GM19099 (cell line): ENCODE measurements around the gene MALRD1.

Experiments used
- POLR2A ChIP-seq: IDR thresholded peaks from 3 replicates; pipeline ENCODE4 v1.6.1; 2011; ENCODE audit warnings: low read depth; ENCODE audit not compliant: insufficient read length; ENCODE audit errors: extremely low read depth

Gene MALRD1

GRCh38 chr10:19638182-19638895, 589.7 kb downstream of the MALRD1 start:
- no peak for TF ChIP-seq POLR2A

DNA sequence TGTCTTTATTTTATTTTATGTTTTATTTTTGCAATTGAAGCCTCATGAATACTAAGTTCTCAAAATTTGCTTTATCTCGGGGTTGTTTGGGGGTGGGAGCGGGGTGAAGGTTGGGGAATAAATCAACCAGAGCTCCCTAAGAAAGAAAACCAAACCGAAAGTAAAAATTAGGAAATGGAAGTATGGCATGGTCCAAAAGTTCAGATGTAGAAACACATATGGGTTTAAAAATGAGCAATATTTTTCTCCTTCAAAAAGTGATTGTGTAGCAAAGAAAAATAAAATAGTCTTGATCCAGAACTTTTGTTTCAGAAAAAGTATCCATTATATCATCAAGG, 590.3 kb downstream of the MALRD1 start:
- no peak for TF ChIP-seq POLR2A

DNA sequence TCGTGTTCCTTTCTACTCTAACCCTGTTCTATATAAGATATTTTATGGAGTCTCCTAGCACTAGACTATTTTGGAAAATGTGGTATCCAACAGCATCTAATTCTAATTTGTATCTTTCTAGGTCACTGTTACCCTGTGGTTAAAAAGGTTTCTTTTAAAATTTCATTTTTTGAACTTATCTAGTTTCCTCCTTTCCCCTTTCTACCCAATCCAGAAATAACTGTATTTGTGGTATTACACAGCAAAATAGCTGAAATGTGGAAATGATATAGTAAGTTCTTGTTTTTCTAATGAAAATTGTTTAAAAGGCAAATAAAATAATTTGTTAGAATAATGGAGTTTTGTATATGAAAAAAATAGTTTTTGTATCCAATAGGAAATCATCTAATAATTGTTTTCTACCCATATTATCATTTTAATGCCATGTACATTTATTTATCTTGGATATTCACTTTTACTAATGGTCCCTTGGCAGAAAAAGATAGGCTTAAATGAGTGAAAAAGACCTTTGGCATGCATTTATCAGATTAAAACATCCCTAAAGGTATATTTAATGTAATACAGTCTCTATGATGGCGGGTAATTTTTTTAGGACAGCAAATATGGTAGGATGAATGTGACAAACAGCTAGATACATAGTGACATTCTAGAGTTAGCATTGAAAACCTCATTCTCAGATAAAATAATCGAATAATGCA, 592.1 kb downstream of the MALRD1 start:
- TF ChIP-seq POLR2A, result no peak

DNA sequence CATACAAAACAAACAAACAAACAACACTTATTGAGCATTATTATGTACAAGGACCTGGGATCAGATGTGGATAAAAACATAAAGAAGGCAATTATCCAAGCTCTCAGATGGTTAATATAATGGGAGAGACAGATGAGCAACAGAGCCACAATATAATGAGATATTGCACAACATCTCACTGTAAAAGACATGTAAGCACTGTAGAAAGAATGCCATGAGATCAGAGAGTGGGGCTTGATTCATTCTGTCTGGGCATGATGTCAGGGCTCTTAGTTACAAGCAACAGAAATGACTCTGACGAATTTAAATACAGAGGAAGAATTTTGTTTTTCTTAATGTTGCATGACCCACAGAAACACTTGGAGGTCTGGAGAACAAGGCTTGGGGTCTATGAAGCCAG, 602.9 kb downstream of the MALRD1 start:
- no peak for TF ChIP-seq POLR2A

- no peak for TF ChIP-seq POLR2A
These were observed 604.1 kb downstream of the MALRD1 start for GRCh38 chr10:19652750-19653149.

GRCh38 chr10:19653931-19654330, 605.3 kb downstream of the MALRD1 start:
- no peak for TF ChIP-seq POLR2A

DNA sequence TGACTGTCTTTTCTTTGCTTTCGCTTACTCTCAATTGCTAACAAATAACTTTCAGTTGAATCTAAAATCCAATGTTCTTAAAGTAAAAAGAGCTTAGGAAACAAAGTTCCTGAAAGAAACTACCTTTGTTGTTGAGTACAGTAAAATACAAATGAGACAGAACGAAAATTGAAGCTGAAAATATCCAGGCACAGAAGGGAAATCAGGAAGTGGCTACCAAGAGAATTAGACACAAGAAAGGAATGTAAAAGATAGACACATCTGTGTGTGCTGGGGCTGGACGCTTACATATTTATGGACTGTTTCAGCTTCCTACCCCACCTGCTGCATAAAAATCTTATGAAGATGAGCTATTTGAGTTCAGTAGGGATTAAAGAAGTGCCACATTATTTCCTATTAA, 606.0 kb downstream of the MALRD1 start:
- TF ChIP-seq POLR2A, result no peak

DNA sequence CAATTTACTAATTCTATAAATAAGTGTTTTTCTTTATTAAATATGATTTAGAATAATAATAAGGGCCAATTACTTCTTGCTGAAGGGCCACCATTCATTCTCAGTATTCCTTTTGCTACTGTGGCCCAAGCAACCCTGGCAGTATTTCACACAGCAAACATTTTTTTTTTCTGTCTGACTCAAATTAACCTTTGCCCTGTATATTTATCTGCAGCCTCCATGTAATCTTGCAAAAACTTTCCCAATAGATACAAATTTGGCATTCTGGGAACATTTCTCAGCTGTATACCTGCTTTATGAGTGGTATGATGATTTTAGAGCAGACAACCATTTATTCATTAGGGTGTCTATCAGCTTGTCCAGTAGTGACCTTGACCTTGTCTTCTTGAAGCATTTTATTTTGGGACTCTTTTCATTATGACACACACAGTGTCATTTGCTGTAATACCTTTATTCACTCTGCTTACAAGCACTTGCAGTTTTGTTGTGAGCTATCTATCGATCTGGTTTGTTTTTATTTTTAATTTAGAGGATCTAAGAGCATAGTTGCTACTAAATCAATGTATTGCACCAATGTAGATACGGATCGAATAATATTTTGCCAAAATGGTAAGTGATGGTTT, 607.9 kb downstream of the MALRD1 start:
- TF ChIP-seq POLR2A, result no peak

DNA sequence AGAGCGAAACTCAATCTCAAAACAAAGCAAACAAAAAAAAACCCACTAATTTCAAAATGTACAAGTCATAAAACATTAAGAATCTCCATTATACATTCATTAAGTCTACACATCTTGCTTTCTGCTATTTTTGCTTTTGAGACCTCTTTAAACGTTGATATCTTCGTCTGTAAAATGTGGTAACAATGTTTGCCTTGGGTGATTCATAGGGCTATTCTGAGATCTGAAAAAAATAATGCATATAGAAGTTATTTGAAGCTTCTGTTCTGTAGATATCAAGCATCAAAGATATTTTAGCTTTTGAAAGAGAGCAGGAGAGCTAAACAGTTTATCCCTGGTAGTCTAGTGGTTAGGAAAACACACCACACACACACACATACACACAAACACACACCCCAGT, 609.5 kb downstream of the MALRD1 start:
- TF ChIP-seq POLR2A, result no peak

DNA sequence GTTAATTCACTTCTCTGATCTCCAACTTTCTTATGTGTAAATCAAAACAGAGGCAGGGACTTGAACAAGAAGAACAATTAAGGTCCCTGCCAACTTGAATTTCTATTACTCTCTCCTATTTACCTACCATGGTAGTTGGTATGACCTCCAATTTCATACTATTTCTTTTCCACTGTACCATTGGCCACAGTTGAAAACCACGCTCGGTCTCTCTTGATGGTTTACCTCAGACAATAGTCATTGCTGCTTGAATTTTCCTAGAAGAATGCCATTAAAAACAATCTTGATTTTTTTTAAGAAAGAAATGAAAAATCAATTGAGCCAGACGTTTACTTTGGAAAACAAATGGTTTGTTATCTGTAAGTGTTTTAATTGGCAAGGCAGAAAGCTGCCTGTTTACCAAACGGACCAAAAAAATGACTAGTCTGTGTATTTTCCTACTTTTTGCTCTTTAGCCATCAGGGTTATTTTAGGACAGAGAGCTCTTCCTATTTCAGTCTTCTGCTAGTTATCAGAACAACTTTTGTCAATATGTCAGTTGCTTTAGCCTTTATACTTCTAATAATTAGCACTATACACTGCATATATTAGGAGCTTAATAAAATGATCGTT, 610.1 kb downstream of the MALRD1 start:
- no peak for TF ChIP-seq POLR2A

DNA sequence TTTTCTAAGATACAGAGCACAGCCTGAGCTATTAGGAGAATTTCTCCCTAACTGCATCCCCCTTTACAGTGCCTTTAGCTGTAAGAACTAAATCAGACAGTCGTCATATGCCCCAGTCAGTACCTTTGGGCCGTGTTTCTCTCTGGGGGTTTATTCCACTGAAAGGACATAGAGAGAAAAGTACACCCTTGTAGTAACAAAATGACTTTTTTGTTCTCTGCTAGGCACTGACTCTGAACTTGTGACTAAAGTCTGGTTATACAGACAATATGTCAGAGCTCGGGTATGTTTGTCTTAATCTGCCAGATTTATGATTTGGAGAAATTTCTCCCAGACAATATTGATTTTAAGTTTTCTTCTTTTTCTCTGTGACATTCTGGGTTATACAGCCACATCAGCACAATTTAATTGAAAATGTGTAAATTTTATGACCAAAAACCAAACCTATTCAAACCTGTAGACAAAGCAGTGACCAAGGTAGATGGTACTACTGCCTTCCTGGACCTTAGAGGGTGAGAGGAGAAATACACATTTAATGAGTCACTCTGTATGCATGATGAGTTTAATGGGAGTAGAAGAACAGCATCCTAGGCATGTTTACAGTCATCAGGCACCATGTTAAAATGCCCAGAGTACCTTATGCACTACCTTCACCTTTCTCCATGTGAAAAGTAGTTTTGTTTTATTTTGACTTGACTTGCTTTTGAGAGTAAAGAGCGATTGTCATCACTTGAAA, 611.5 kb downstream of the MALRD1 start:
- TF ChIP-seq POLR2A, result no peak

- TF ChIP-seq POLR2A, result no peak
These were observed 614.7 kb downstream of the MALRD1 start for GRCh38 chr10:19663344-19663743.

- no peak for TF ChIP-seq POLR2A
These were observed 619.5 kb downstream of the MALRD1 start for GRCh38 chr10:19668116-19668515.

- TF ChIP-seq POLR2A, result no peak
These were observed 627.5 kb downstream of the MALRD1 start for GRCh38 chr10:19676063-19676462.

GRCh38 chr10:19683356-19683755, 634.8 kb downstream of the MALRD1 start:
- TF ChIP-seq POLR2A, result no peak
